ENCODE results near the gene PLGRKT.
"Not testable (repeated sequence)": the region's sequence is repeated elsewhere in the genome, so short reads cannot be mapped to it uniquely, and the experiment has no call there.

The PLGRKT gene

DNA sequence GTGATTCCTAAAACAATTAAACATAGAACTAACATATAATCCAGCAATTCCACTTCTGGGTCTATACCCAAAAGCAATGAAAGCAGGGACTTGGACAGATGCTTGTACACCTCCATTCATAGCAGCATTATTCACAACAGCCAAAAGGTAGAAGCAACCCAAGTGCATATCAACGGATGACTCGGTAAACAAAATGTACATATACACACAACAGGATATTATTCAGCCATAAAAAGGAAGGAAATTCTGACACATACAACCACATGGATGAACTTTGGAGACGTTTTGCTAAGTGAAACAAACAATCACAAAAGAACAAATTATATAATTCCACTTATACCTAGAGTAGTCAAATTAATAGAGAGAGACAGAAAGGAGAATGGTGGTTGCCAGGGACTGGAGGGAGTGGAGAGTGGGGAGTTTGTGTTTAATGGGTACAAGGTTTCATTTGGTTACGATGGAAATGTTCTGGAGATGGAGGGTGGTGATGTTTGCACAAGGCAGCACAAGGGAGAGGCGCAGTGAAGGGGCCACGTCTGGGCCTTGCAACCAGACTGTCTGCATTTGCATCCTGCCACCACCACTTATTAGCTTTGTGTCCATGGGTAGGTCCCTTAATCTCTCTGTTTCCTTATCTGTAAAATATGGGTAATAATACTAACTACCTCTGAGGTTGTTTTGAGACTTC lies 61.8 kb downstream of the PLGRKT start:
- DNase-seq (ENCODE audit: low spot score): peak; percentile 33

DNA sequence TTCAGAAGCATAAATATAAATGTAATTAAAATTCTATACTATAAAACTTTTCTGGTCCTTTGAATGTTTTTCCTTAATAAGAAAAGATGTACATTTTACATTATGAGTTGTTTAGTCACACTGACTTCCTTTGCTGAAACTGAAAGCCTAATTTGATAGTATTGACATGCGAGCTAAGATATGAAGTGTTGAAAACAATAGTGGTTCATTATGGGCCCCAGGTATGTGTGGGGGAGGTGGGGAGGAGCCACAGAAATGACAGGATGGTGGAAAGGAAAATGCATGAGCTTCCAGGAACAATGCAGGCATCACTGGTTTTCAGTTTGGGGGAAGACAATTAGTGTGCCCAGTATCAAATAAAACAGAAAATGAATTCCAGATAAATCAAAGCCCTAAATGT lies 62.6 kb downstream of the PLGRKT start:
- DNase-seq (ENCODE audit: low spot score): peak; percentile 54

DNA sequence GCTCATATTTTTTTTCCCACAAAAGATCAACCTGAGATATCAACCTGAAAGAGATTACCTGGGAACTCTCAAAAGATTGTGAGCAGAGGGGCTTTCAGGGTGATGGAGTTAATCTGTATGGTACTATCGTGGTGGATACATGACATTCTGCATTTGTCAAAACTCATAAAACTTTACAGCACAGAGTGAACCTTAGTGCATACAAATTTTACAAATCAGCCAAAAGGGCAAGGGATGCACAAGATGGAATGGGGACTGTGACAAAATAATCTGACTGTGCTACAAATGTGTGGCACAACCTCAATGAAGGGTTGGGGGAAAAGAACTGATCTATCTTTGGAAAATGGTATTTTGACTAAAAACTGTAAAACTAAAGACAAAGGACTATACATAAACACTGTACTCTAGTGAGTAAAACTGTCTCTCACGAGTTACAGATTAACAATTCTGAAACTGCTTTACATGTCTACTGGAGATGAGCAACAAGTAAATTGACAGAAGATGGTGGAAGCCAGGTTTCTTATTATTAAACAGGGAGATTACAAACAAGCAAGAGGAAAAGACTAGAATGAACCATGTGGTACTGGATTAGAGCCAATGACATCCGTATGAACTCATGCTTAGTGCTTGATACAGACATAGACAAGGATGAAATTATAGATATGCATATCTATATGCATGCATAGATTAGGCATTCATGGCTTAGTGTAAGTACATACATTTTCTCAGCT lies 73.3 kb downstream of the PLGRKT start:
- DNase-seq (ENCODE audit: low spot score): peak; percentile 71

DNA sequence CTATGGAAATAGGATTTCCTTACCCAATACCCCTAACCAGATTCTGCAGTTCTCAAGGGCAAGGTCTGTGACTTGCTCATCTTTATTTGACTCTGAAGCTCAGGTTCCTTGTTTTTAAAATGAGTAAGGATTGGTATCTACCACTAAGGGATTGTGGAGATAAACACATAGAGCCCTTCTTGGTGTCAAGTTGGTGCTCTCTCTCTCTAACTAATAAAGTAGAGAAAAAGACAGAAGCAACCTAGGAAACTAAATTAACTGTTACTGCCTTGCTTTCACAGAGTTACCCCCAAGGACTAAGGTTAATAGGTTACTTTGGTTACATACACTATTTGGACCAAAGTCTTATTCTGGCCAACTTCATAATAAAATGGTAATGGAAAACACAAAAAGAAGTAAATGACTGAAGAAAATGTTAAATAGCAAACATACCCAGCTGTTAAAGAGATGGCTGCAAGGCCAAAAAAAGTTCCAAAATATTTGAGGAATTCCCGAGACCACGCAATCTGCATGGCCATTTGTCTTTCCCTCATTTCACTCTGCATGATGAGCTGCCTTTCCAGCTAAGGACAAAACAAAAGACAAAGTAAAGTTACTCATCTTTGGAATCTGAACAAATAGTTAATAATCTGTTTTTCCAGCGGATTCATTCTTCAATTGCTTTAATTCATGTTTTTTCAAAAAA lies 76.3 kb downstream of the PLGRKT start:
- DNase-seq (ENCODE audit: low spot score): no peak

DNA sequence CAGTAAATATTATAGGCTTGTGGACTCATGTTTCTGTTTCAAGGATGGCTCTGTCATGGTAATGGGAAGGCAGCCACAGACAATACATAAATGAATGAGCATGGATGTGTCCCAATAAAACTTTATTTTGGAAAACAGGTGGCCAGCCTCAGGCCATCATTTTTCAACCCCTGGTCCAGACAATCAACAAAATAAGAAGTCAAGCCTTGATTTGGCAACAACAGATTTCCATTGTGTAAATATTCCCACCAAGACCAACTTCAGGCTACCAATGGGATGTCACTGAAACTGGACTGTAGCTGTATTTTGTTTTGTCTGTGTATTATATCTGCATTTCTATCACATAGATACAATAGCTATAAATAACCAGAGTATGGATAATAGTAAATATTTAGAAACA lies 77.4 kb downstream of the PLGRKT start:
- DNase-seq (ENCODE audit: low spot score): no peak

DNA sequence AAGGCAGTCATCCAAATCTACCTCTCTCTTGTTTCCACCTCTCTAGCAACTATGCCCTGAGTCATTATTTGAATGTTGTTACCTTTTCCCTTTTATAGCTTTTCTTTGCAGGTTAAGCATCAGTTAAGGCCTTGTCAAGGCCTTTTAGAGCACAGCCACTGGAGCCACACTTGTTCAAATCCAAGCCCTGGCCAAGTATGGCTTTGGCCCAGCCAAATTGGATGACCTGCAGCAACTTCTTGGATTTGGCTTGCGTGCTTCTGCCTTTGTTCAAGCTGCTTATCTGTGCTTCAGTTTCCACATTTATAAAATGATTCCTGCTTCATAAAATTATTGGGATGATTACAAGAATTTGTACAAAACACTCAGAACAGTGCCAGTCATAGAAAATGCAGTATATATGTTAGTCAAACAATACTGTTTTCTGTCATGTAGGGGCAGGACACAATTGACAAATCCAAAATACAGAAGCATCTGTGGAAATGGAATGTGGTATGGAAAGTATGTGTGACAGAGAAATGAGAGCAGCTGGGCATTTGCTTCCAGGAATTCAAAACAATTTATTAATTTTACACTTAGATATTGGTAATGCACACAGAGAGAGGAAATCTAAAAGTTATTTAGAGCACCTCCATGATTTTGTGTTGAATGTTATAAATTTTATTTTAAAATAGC lies 80.2 kb downstream of the PLGRKT start:
- DNase-seq (ENCODE audit: low spot score): no peak

DNA sequence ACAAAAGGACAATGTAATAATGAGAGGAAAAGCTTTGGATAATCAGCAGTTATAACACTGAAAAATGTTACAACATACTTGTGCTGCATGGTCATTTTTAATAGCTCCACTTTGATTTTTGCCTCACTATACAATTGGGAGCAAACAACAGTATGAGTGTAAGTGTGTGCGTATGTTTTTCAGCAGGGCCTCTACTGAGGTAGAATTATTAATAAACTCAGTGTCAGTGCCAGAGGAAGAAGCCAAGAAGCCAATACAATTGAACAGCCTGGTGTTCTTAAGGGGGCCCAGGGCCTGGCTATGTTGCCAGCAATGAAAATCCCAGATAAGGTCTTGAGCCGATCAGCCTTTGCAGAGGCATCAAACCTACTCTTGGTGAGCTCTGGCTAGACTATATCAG lies 81.9 kb downstream of the PLGRKT start:
- DNase-seq (ENCODE audit: low spot score): no peak

DNA sequence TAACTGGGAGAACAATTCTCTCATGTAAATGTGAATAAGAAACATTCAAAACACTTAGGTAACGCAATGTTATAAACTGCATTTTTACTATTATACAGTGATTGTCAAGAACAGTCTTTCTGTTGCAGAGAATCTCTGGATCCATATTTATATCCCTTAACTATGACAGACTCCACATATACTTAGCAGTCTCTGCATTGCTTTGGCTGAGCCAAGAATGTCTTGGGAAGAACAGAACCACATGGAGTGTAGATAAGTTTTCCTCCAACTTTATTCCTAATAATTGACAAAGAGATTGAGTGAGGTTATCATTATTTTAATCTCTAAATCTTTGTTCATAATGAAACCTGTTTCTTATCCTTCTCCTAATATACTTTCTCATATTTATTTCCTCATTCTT lies 82.5 kb downstream of the PLGRKT start:
- no peak for DNase-seq (ENCODE audit: low spot score)

DNA sequence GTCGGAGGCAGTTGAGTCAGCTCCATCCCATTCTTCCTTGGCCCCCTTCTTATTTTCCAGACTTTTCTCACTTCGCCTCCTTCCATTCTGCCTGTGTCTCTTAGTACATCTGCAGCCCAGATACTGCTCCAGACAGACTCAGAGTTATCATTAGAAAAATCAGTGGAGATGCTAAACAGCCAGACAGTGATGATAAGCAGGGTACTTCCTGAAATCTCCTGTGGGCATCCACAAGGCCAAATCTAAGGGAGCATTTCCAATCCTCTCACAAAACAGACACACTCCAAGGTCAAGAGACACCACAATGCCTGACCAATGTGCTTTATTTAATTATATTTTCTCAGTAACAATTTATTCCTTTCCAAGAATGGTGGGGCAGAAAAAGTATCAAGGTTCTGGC lies 83.5 kb downstream of the PLGRKT start:
- DNase-seq (ENCODE audit: low spot score): no peak

DNA sequence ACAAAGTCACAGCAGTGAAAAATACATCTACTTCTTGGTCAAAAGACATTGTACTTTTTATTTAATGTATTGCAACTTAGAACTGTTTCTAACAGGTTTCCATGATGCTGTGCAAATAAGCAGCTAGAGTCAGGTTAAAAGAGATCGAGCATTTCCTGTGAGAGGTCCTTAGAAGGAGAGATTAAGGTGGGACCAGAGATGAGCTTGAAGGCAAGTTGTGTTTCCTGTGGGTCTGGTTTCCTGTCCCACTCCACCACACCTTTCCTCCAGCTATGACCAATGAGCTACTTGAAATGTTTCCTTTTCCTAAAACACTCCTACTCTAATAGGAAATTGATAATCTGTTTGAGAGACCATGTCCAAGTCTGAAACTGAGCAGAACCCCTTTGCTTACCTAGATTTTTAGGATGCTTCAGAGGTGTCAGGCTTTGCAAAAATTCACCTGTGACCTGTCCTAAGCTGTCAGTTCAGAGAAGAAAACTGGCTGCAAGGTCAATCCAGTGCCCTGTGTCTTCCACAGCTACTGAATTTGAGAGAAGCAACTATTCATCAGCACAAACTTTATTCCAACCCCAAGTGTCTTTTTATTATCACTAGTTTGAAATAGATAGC lies 85.0 kb downstream of the PLGRKT start:
- DNase-seq (ENCODE audit: low spot score): peak; percentile 28

DNA sequence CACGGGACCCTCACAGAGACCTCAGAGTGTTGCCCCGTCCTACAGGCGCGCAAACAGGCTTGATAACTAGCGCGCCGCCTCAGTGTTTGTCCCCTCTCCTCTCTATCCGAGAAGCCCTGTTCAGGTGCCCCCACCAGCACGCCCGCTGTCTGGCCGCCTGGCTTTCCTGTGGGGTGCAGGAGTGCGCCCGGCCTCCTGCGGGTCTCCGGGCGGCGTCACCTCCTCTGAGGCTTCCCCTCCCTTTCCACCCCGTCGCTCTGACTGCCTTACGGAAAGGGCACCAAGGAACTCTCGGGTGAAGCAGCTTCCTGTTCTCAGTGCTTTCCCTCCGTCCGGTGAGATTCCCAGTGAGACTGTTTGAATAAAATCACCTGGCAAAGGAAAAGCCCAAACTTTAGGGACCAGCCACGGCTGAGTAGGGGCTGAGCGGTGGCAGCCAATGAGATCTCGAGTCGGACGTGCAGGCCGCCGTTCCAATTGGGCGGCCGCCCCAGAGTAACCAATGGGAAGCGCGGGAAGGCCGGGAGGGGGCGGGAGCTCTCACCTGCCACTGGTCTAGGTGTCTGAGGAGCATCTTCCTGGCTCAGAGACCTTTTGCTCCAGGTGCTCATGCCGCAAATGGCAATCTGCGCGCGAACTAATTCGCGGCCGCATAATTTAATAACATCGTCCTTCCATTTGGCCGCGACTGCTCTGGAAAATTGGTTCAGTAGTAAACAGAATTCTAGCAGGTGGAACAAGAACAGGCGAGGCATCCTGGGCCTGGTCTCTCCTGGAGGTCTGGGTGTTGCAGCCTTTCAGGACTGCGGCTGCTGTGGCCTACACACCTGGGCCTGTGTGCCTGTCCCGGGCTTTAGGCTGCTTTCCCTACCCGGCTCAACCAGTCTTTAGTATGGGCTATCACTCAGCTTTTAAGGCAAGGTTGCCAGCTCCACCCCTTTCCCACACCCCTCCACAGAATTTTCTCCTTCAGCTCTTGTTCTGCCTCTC lies 98.4 kb downstream of the PLGRKT start, which contains the start of gene RLN1:
Gene RLN1, minus strand, starts transcription at position 885 of the 990 bp plus-strand sequence. Its CDS starts 130 bp downstream, at position 755.
- not testable (repeated sequence) for DNase-seq (ENCODE audit: low spot score)

DNA sequence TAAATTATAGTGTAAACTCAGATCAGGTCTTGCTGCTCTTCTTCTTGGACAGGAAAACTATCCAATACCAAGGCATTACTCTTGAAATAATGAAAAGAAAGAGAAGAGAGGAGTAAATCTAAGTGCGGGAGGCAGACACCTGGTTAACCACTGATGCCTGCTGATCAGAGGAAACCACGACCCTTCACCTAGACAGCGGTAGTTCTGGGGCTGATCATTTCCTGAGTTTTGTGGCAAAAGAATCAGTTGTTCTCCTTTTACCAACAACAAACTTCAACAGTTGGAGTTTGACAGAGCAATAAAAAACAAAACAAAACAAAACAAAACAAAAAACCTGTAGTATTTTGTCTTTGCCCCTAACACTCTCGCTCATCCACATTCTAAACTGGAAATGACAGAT lies 101.0 kb downstream of the PLGRKT start:
- peak; percentile 22 for DNase-seq (ENCODE audit: low spot score)

DNA sequence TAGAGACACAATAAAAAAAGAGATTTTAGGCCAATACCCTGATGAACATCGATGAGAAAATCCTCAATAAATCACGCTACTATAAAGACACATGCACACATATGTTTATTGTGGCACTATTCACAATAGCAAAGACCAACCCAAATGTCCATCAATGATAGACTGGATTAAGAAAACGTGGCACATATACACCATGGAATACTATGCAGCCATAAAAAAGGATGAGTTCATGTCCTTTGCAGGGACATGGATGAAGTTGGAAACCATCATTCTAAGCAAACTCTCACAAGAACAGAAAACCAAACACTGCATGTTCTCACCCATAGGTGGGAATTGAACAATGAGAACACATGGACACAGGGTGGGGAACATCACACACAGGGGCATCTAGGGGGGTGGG lies 106.4 kb downstream of the PLGRKT start:
- not testable (repeated sequence) for DNase-seq (ENCODE audit: low spot score)

DNA sequence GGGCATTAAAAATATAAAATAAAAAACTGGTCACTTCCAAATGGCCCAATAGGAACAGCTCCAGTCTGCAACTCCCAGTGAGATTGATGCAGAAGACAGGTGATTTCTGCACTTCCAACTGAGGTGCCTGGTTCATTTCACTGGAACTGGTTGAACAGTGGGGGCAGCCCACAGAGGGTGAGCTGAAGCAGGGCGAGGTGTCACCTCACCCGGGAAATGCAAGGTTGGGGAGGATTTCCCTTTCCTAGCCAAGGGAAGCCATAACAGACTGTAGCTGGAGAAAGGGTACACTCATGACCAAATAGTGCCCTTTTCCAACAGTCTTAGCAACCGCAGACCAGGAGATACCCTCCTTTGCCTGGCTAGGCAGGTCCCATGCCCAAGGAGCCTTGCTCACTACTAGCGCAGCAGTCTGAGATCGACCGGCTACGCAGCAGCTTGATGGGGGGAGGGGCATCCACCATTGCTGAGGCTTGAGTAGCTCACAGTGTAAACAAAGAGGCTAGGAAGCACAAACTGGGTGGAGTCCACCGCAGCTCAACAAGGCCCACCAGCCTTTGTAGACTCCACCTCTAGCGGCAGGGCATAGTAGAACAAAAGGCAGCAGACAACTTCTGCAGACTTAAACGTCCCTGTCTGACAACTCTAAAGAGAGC lies 110.7 kb downstream of the PLGRKT start:
- peak; percentile 11 for DNase-seq (ENCODE audit: low spot score)

DNA sequence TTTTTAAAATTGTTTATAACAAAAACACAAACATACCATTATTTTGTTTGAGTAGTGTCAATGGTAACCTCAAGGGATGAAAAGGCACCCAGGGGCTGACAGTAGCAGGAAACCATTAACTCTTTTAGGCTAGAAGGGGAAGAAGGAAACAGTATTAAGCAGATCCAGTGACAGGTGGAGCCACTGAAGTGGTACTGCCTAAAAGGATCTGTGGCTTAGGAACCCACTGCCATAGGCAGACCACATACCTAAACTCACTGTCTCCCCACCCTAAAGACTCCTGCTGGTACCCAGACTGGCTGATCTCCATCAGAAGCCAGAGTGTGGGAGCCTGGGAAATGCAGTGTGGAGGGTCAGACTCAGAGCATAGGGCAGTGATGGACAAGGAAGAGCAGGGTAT lies 111.5 kb downstream of the PLGRKT start:
- no peak for DNase-seq (ENCODE audit: low spot score)

DNA sequence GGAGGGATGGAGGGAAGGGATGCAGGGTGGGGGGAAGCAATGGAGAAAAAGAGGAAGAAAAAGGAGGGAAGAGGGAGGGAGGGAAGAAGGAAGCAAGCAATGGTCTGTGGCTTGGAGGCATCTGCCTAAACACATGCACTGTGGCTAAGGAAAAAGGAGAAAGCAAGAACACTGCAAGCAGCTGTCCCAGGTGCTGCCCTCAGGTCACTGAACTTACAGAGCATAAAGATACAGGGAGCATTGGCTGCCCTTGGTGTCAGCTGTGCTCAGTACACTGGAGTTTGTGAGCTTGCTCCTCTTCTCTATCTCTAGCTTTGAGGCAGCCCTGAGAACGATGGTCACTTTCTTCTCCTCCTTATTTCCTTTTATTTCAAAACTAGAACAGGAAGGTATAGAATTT lies 116.1 kb downstream of the PLGRKT start:
- not testable (repeated sequence) for DNase-seq (ENCODE audit: low spot score)

DNA sequence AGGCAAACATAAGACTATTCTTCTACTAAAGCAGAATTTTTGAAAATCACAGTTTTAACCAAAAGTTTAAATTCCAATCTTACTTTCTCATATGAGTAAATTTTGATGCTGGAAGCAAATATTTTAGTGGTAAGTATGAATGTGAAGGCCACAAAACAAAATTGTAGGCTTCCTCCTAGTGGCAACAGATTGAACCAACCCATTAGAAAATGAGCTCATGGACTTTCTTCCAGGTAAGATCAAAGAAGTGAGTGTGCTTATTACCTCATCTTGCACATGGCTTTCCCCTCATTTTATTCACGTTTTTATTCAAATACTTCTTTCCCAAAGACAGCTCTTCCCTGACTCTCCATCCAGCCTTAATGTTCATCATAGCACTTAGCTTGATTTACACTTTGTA lies 116.7 kb downstream of the PLGRKT start:
- DNase-seq (ENCODE audit: low spot score): no peak

DNA sequence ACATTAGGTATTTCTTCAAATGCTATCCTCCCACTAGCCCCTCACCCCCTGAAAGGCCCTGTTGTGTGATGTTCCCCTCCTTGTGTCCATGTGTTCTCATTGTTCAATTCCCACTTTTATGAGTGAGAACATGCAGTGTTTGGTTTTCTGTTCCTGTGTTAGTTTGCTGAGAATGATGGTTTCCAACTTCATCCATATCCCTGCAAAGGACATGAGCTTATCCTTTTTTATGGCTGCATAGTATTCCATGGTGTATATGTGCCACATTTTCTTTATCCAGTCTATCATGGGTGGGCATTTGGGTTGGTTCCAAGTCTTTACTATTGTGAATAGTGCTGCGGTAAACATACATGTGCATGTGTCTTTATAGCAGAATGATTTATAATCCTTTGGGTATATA lies 121.3 kb downstream of the PLGRKT start:
- DNase-seq (ENCODE audit: low spot score): not testable (repeated sequence)

DNA sequence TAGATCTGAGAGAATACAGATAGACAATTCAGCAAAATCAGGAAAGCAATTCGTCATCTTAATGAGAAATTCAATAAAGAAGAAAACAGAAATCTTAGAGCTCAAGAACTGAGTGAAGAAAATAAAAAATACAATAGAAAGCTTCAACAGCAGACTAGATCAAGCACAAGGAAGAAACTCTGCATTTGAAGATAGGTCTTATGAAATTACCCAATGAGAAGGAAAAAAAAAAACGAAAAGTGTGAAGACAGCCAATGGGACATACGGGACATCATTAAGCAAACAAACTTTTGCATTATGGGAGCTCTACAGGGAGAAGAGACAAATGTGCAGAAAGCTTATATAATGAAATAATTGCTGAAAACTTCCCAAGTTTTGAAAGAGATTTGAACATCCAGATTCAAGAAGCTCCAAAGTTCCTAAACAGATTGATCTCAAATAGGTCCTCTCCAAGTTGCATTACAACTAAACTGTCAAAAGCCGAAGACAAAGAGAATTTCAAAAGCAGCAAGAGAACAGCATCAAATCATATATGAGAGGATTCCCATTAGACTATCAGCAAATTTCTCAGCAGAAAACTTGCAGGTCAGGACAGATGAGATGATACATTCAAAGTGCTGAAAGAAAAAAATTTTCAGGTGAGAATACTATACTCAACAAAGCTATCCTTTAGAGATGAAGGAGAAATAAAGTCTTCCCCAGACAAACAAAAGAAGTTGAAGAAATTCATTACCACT lies 122.4 kb downstream of the PLGRKT start:
- no peak for DNase-seq (ENCODE audit: low spot score)

DNA sequence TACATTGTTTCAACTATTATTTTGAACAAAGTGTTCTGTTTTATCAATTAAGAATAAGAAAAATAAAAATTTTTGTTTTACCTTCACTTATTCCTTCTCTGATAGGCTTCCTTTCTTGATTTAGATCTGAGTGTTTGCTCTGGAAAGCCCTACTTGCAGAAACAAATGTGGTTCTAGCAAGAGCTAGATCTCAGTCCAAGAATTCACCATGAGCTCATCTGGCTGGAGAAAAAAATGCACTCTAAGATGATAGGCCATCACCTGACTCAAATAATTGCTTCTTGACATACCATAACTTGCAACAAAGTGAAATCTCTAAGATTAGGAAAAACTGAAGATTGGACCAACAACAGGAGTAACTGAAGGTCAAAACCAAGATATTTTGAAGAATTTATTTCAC lies 126.9 kb downstream of the PLGRKT start:
- no peak for DNase-seq (ENCODE audit: low spot score)
